Left lung (tissue), 10 donors: ENCODE results near the gene PCMTD2. TPM values are rescaled to one million over a fixed set of nuclear protein-coding genes. Genes with fewer than 3 reads are reported as not detected.

ENCODE experiments used
- ATAC-seq: fragments of 200-7000 bp; cut with Tn5 transposase; one replicate; pipeline ENCODE4 v1.9.1; 2020; ENCODE audit warnings: moderate library complexity
- DNase-seq, 4 donors: peaks; one replicate each; pipeline ENCODE4 v3.0.0-alpha.2; 2013 to 2020
- H3K27ac ChIP-seq, 2 donors: fragments of 200-600 bp; sonication (generic) in 1 of 2; one replicate each; pipeline versions ENCODE4 v1.5.0 to v1.8.0; 2020 to 2021
- H3K27me3 ChIP-seq, 2 donors: fragments of 200-600 bp; sonication (generic) in 1 of 2; one replicate each; pipeline versions ENCODE4 v1.5.0 to v1.8.0; 2020 to 2021
- H3K36me3 ChIP-seq, 2 donors: fragments of 200-600 bp; sonication (generic) in 1 of 2; one replicate each; pipeline versions ENCODE4 v1.5.0 to v1.8.0; 2020 to 2021
- H3K4me1 ChIP-seq, 2 donors: fragments of 200-600 bp; one replicate each; pipeline ENCODE4 v1.8.0; 2021
- H3K4me3 ChIP-seq, 2 donors: fragments of 200-600 bp; sonication (generic) in 1 of 2; one replicate each; pipeline versions ENCODE4 v1.5.0 to v1.8.0; 2020 to 2021; ENCODE audit warnings: mild to moderate bottlenecking in 1 of 2
- H3K9me3 ChIP-seq, 2 donors: fragments of 200-600 bp; sonication (generic) in 1 of 2; one replicate each; pipeline versions ENCODE4 v1.5.0 to v1.8.0; 2020 to 2021
- intact Hi-C, 2 donors: fragments of 100-400 bp; cut with DNase I; formaldehyde crosslinking; loops; one replicate each; pipeline versions ENCODE4 v1.11.2 to v1.14.2; 2022
- polyA plus RNA-seq, 6 donors: library from polyadenylated mRNA; unstranded; fragments of 120-200 nt; gene quantifications; one replicate each; pipeline ENCODE4 v1.2.1, GENCODE V29; 2013; ENCODE audit not compliant: insufficient read length in 6 of 6
- total RNA-seq, 2 donors: library from RNA; stranded (reverse); fragmentation: NEBNext Ultra II Directional; extraction: Animal tissue kit (Norgen Biotek cat#: 25700); gene quantifications; one replicate each; pipeline ENCODE4 v1.2.1, GENCODE V29; 2021
- TF ChIP-seq, protein P1 (sequence below), 2 donors: fragments of 200-600 bp; sonication (generic) in 1 of 2; IDR thresholded peaks; one replicate each; pipeline versions ENCODE4 v1.5.0 to v1.8.0; 2021; ENCODE audit warnings: antibody characterized with exemption in 2 of 2
- donor health status: DM: no; HTN: yes; CAD: no.
- donor health status: DM: no; HTN: no; CAD: no.

The PCMTD2 gene
- total and polyA plus RNA-seq, 8 donors = 31.6 to 163 (median 124) TPM

DNA sequence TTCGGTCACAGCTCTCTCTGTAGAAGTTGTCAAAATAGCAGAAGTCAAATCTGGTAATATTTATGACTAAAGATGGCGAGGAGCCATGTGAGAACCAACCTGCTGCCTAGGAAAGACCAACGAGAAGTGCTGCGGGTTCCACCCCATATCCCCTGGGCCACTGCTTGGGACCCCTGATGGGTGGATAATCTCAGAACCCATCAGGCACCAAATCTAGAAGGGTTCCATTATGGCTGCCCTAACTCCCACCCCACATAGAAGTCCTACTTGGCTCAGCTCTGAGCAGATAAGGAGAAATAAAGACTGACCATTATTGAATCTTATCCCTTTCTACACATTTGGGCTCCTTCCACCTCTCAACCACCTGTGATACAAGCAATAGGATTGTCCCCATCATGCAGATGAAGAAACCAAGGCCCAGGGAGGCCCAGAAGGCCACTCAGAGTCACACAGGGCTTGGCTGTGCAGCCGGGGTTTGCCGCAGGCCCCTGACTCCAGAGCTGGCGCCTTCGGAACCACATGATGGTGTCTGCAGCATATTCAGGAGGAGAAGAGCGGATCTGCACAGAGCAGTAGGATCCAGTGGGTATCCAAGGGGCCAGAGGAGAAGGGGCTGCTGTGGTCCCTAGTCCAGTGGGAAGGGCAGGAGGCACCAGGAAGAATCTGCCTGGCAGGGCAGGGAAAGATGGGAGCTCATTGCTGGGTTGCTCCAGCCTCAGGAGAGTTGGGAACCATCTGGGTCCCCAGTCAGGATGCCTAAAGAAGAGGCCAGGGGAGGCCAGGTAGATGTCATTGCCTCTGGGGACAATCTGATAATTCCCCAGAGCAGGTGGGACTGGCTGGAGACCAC, 9.6 kb upstream of the PCMTD2 start:
- Histone ChIP-seq H3K36me3 (no peaks in the 10 kb centered on the region), H3K27ac (no peak overlapping the region), H3K4me3 (no peak overlapping the region), H3K27me3 (peaks cover 0 to 20% of the 10 kb centered on the region in 2 donors), H3K4me1 (no peaks in the 10 kb centered on the region), H3K9me3 (no peaks in the 10 kb centered on the region)
- no peak for DNase-seq
- intact Hi-C loops = no loop called here
- ATAC-seq = no peak
- TF ChIP-seq, protein P1, sequence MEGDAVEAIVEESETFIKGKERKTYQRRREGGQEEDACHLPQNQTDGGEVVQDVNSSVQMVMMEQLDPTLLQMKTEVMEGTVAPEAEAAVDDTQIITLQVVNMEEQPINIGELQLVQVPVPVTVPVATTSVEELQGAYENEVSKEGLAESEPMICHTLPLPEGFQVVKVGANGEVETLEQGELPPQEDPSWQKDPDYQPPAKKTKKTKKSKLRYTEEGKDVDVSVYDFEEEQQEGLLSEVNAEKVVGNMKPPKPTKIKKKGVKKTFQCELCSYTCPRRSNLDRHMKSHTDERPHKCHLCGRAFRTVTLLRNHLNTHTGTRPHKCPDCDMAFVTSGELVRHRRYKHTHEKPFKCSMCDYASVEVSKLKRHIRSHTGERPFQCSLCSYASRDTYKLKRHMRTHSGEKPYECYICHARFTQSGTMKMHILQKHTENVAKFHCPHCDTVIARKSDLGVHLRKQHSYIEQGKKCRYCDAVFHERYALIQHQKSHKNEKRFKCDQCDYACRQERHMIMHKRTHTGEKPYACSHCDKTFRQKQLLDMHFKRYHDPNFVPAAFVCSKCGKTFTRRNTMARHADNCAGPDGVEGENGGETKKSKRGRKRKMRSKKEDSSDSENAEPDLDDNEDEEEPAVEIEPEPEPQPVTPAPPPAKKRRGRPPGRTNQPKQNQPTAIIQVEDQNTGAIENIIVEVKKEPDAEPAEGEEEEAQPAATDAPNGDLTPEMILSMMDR (IDR thresholded peaks at IDR 0.05) = no peak

DNA sequence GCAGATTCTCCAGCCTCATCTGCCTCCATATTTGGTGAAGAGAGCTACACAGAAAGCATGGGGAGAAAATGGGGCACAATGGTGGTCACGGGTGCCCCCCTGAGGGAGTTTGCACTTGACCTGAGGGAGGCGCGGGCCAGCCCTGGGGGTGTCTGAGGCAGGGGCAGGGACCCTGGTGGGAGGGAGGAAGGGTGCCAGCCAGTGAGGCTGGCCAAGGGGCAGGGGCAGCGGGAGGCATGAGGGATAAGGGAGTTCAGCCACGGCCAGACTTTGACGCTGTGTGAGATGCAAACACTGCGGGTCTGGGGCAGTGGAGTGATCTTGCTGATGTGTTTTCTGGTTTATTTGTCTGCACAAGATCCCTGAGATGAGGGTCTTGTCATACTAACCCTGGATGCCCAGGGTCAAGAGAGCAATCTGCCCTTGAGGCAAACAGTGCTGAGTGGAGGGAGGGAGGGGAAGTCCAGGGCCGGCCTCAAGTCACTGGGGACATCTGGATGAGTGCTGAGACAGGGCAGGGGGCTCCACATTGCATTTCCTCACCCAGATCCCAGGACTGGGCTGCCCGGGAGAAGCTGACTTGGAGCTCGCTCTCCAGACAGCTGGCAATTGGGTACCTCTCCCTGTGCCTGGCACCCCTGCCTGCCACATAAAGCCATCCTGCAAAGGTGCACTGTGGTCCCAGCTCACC, 8.8 kb upstream of the PCMTD2 start:
- no peaks in the 10 kb centered on the region for H3K4me1 ChIP-seq
- ATAC-seq (no peak), DNase-seq (no peak)
- peaks cover 0 to 20% of the 10 kb centered on the region in 2 donors for H3K27me3 ChIP-seq
- TF ChIP-seq, protein P1 (IDR thresholded peaks at IDR 0.05) = no peak
- intact Hi-C loops = no loop called here
- H3K36me3 ChIP-seq = no peaks in the 10 kb centered on the region
- no peaks in the 10 kb centered on the region for H3K9me3 ChIP-seq
- H3K27ac ChIP-seq = no peak overlapping the region
- no peak overlapping the region for H3K4me3 ChIP-seq

DNA sequence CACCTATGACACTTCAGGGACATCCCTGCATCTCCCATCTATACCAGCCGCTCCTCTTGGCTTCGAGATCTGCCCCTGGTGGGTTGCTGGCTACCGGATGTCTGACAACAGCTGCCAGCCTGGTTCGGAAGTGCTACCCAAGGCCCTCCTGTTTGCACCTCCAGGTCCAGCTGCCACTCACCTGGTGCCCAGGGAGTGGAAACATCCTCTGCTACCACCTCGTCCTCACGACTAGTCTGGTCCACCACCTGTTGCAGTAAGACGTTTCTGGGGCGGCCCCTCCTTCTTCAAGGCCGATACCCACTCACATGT, 8.3 kb upstream of the PCMTD2 start:
- intact Hi-C loops = no loop called here
- peaks cover 0 to 20% of the 10 kb centered on the region in 2 donors for H3K27me3 ChIP-seq
- no peak overlapping the region for H3K4me3 ChIP-seq
- ATAC-seq = no peak
- no peak overlapping the region for H3K27ac ChIP-seq
- TF ChIP-seq, protein P1 (IDR thresholded peaks at IDR 0.05) = no peak
- no peaks in the 10 kb centered on the region for H3K4me1 ChIP-seq
- no peaks in the 10 kb centered on the region for H3K9me3 ChIP-seq
- no peaks in the 10 kb centered on the region for H3K36me3 ChIP-seq
- DNase-seq = no peak

DNA sequence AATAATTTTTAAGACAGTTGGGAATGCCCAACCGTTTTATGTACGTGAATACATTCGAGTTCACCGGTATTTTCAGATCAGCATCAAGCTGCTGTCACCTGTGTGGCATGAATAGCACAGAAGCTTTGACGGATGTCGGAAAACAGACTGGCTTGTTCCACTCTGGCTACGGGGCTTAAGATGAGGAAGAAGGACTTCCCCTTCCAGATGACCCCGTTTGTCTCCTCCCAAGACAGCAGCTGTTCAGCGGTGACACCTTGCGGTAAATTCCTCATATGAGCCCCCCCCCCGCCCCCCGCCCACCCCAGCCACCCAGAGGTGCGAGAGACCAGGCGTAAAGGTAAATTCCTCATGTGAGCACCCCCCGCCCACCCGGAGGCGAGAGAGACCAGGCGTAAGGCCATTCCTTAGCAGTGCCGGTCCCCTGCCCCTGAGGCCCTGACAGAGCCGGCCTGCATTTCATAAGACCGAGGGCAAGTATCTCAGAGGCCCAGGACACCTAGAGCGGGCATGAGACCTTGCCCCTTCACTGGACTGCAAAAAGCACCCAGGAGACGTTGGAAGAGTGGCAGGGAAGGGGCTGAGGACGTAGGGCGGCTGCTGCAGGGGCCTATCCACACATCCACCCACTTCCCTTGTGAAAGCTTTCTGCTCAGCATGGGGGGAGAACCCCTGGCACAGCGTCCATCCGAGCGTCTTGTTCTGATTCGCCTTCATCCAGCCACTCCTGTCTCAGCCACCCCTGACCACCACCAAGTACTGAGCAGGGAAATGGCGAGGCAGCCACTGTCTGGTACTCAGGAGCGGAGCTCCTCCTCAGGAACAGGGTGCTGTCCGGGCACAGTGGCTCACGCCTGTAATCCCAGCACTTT, 7.3 kb upstream of the PCMTD2 start:
- Histone ChIP-seq H3K27ac (no peak overlapping the region), H3K9me3 (no peaks in the 10 kb centered on the region), H3K36me3 (no peaks in the 10 kb centered on the region), H3K27me3 (peaks cover 0 to 20% of the 10 kb centered on the region in 2 donors), H3K4me3 (no peak overlapping the region), H3K4me1 (no peaks in the 10 kb centered on the region)
- intact Hi-C loops = no loop called here
- no peak for ATAC-seq
- TF ChIP-seq, protein P1 (IDR thresholded peaks at IDR 0.05) = no peak
- no peak for DNase-seq
